A549 (cell line): Measurements from ENCODE around the gene KATNBL1. TPM values are rescaled to one million over a fixed set of nuclear protein-coding genes. Genes with fewer than 3 reads are reported as not detected.
A peak's percentile ranks its signal among the peaks of the same experiment; 100 is the strongest.

Experiments used
- ATAC-seq, 2 experiments: fragments of 200-7000 bp in 1 of 2; fragments of >200 bp in 1 of 2; cut with Nextera tagmentation in 1 of 2; cut with Tn5 transposase in 1 of 2; 3 replicates each; pipeline versions ENCODE4 v1.8.0 to v1.9.1; 2018 to 2020; ENCODE audit warnings: mild to moderate bottlenecking in 1 of 2, moderate library complexity in 1 of 2
- CTCF ChIA-PET: fragments of 300-600 bp; sonication (Branson Sonifier 250); formaldehyde crosslinking; extraction: SDS; loops from one replicate; lab custom pipeline; 2021; ENCODE audit warnings: antibody characterized with exemption, inconsistent platforms; lab: Yijun Ruan, JAX
- POLR2A ChIA-PET: fragments of 350-600 bp; formaldehyde crosslinking; extraction: SDS; loops from one replicate; lab custom pipeline; 2021; ENCODE audit warnings: antibody characterized with exemption, inconsistent platforms; lab: Yijun Ruan, JAX
- DNase-seq, 2 experiments: peaks; one replicate each; pipeline versions ENCODE4 v3.0.0 to v3.0.0-alpha.2; 2011 to 2016; ENCODE audit warnings: low read depth in 1 of 2, low spot score in 1 of 2
- FAIRE-seq: peaks from 2 replicates; lab custom pipeline; 2011; peaks lifted over from hg19 to GRCh38; lab: Jason Lieb, UNC
- H3K27ac ChIP-seq, 2 experiments: fragments of >200 bp; sonication (Bioruptor Twin); formaldehyde crosslinking; 3 replicates each; pipeline ENCODE4 v1.5.1; 2016 to 2017
- H3K4me1 ChIP-seq: fragments of >200 bp; sonication (Bioruptor Twin); formaldehyde crosslinking; 3 replicates; pipeline ENCODE4 v1.6.1; 2016
- H3K4me2 ChIP-seq: fragments of >200 bp; sonication (Bioruptor Twin); formaldehyde crosslinking; 3 replicates; pipeline ENCODE4 v1.6.1; 2016
- H3K4me3 ChIP-seq: fragments of >200 bp; sonication (Bioruptor Twin); formaldehyde crosslinking; 3 replicates; pipeline ENCODE4 v1.5.1; 2016
- H3K9me3 ChIP-seq: fragments of >200 bp; sonication (Bioruptor Twin); formaldehyde crosslinking; 3 replicates; pipeline ENCODE4 v1.6.1; 2016
- BHLHE40 ChIP-seq: IDR thresholded peaks from 2 replicates; pipeline ENCODE4 v1.6.1; 2012; ENCODE audit warnings: low read depth, low read length, inconsistent platforms
- CEBPB ChIP-seq, 2 experiments: fragments of >200 bp in 1 of 2; sonication (Bioruptor Twin) in 1 of 2; formaldehyde crosslinking in 1 of 2; IDR thresholded peaks; 2 replicates each; pipeline ENCODE4 v1.6.1; 2012 to 2016
- CHD4 ChIP-seq: fragments of 200-600 bp; sonication (generic); IDR thresholded peaks from 2 replicates; pipeline ENCODE4 v1.6.1; 2016; ENCODE audit warnings: antibody characterized with exemption, mild to moderate bottlenecking, borderline replicate concordance
- EP300 ChIP-seq, 2 experiments: fragments of >200 bp; sonication (Bioruptor Twin); formaldehyde crosslinking; IDR thresholded peaks; 2 replicates in 1 of 2; 3 replicates in 1 of 2; pipeline ENCODE4 v1.6.1; 2016 to 2017
- FOSL2 ChIP-seq, 2 experiments: fragments of 450-650 bp in 1 of 2; fragments of >200 bp in 1 of 2; sonication (Bioruptor Twin) in 1 of 2; formaldehyde crosslinking; IDR thresholded peaks; 2 replicates each; pipeline versions ENCODE4 v1.5.0 to v1.6.1; 2016 to 2020; ENCODE audit warnings: mild to moderate bottlenecking in 1 of 2, moderate library complexity in 1 of 2
- GATA3 ChIP-seq: IDR thresholded peaks from 2 replicates; pipeline ENCODE4 v1.6.1; 2012; ENCODE audit warnings: borderline replicate concordance
- HEYL ChIP-seq: fragments of 250-450 bp; sonication (Bioruptor Pico); IDR thresholded peaks from 2 replicates; pipeline ENCODE4 v1.8.0; 2021; ENCODE audit warnings: mild to moderate bottlenecking, moderate library complexity
- JUNB ChIP-seq: fragments of >200 bp; sonication (Bioruptor Twin); formaldehyde crosslinking; IDR thresholded peaks from 2 replicates; pipeline ENCODE4 v1.6.1; 2016
- MAZ ChIP-seq: fragments of 150-350 bp; IDR thresholded peaks from 2 replicates; pipeline ENCODE4 v1.6.1; 2014; ENCODE audit warnings: antibody characterized with exemption, low read depth, low read length, borderline replicate concordance
- NR3C1 ChIP-seq: fragments of >200 bp; sonication (Bioruptor Twin); formaldehyde crosslinking; IDR thresholded peaks from 3 replicates; pipeline ENCODE4 v1.6.1; 2017
- RAD21 ChIP-seq, 2 experiments: fragments of >200 bp in 1 of 2; sonication (Bioruptor Twin) in 1 of 2; formaldehyde crosslinking in 1 of 2; IDR thresholded peaks in 1 of 2; conservative IDR thresholded peaks in 1 of 2; 2 replicates in 1 of 2; 3 replicates in 1 of 2; pipeline ENCODE4 v1.6.1; 2012 to 2018; ENCODE audit warnings: inconsistent platforms in 1 of 2
- RNF2 ChIP-seq: fragments of 200-600 bp; sonication (generic); IDR thresholded peaks from 2 replicates; pipeline ENCODE4 v1.6.1; 2016; ENCODE audit warnings: low read depth, mild to moderate bottlenecking, antibody characterized with exemption, moderate library complexity, borderline replicate concordance
- SMC3 ChIP-seq: fragments of >200 bp; sonication (Bioruptor Twin); formaldehyde crosslinking; IDR thresholded peaks from 3 replicates; pipeline ENCODE4 v1.6.1; 2018; ENCODE audit warnings: inconsistent platforms
- ZC3H11A ChIP-seq: fragments of 450-650 bp; IDR thresholded peaks from 2 replicates; pipeline ENCODE4 v1.6.1; 2014; ENCODE audit warnings: antibody characterized with exemption, mild to moderate bottlenecking
- WGBS: methylation state at CpG from one replicate; pipeline ENCODE4 v1.1.6; 2017; ENCODE audit errors: missing lambda C conversion rate; 5-methylcytosine and 5-hydroxymethylcytosine counted together
- polyA plus RNA-seq, 4 experiments: library from polyadenylated mRNA; depleted of rRNA in 3 of 4; stranded (reverse); fragments of >200 nt; fragmentation: RNase III in 1 of 4; extraction: RNeasy Plus Mini Kit Qiagen cat#74134 plus additional on column Dnase treatment in 1 of 4; gene quantifications; 2 replicates in 3 of 4; 3 replicates in 1 of 4; pipeline ENCODE4 v1.2.3, GENCODE V29; 2011 to 2017
- TF ChIP-seq, protein P1 (sequence below): IDR thresholded peaks from 2 replicates; pipeline ENCODE4 v1.6.1; 2012
- TF ChIP-seq, protein P2 (sequence below): fragments of 200-600 bp; sonication (generic); IDR thresholded peaks from 2 replicates; pipeline ENCODE4 v1.6.1; 2016; ENCODE audit warnings: antibody characterized with exemption, mild to moderate bottlenecking, moderate library complexity
- TF ChIP-seq, protein P3 (sequence below): fragments of 250-450 bp; sonication (Bioruptor Pico); IDR thresholded peaks from 2 replicates; pipeline ENCODE4 v1.5.0; 2020; ENCODE audit warnings: low read depth, mild to moderate bottlenecking, moderate library complexity

The KATNBL1 gene
- polyA plus RNA-seq, 2 of the 4 experiments (the other 2 are of a cell fraction) = 35.2 to 75.8 TPM

DNA sequence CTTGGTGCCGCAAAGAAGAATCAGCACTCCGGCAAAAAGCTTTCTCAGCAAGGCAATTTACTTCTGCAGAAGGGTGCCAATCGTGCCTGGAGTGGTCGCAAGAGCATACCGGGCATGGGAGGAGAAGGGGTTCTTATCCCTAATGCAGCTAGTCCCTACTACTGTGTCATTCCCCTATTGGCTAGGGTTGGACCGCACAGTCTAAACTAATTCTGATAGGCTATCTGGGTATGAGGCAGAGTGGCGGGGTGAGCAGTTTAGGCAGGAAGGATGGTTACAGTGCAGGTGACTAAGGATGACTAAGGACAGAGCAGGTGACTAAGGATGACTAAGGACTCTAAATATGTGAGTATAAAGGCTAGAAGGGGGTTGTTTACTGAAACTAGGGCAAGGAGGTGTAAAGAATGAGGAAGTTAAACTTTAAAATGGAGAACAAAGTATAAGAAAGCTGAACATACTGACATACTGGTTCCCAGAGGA is 55.1 kb downstream of the KATNBL1 start (continued):
- no peak for TF ChIP-seq BHLHE40
- TF ChIP-seq, protein P1, sequence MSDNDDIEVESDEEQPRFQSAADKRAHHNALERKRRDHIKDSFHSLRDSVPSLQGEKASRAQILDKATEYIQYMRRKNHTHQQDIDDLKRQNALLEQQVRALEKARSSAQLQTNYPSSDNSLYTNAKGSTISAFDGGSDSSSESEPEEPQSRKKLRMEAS = peak; percentile 43; the same call in 1 of the 2 replicates
- no peak for TF ChIP-seq HEYL
- no peak for TF ChIP-seq NR3C1
- no peak for TF ChIP-seq RAD21 (conservative IDR thresholded peaks at IDR 0.05 in 1 of 2, IDR thresholded peaks at IDR 0.05 in 1 of 2)

DNA sequence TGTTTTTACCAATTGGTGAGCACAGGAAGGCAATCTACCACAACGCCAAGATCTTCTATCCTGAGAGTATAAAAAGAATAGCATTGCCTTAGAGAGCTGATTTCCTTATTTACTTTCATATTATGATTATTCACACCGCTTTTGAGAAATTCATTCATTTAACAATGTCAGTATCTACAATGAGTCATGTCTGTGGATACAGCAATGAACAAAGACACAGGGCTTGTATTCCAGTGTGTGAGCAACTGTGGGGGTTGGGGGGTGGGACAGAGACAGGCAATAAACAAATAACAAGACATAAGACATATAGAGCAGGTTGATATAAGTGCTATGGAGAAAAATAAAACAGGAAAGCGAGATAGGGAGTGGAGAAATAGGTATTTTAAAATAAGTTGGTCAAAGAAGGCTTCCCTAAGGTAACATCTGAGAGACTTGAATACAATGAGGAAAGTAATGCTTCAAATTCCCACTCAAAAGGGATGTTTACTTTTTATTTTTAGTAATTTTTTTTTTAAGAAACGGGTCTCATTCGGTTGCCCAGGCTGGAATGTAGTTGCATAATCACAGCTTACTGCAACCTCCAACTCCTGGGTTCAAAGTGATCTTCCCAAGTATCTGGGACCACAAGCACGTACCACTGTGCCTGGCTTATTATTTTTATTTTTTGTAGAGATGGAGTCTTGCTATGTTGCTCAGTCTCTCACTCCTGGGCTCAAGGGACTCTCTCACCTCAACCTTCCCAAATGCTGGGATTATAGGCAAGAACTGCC is 62.3 kb downstream of the KATNBL1 start:
- DNase-seq (peak; percentile 35 to 79), ATAC-seq (peak; percentile 66 to 84; a peak in 5 of 6 replicates), FAIRE-seq (peak; percentile 51)
- CTCF ChIA-PET = interaction anchor here (0.8 to 2.0 kb wide), 5 partner anchors 9 to 336 kb away, joined by 3 to 5 read pairs (median 4); partner anchors contain the start of gene KATNBL1
- POLR2A ChIA-PET = interaction anchor here (0.6 kb wide), 1 partner anchor 18 kb away, joined by 3 read pairs; no protein-coding TSS in a partner anchor
- Histone ChIP-seq H3K4me1 (peaks cover 20% of the 10 kb centered on the region), H3K27ac (peak overlapping the region; percentile 33 to 45; a peak in 4 of 6 replicates), H3K4me3 (no peak overlapping the region; the same call in 2 of the 3 replicates), H3K9me3 (no peaks in the 10 kb centered on the region)
- TF ChIP-seq, protein P2, sequence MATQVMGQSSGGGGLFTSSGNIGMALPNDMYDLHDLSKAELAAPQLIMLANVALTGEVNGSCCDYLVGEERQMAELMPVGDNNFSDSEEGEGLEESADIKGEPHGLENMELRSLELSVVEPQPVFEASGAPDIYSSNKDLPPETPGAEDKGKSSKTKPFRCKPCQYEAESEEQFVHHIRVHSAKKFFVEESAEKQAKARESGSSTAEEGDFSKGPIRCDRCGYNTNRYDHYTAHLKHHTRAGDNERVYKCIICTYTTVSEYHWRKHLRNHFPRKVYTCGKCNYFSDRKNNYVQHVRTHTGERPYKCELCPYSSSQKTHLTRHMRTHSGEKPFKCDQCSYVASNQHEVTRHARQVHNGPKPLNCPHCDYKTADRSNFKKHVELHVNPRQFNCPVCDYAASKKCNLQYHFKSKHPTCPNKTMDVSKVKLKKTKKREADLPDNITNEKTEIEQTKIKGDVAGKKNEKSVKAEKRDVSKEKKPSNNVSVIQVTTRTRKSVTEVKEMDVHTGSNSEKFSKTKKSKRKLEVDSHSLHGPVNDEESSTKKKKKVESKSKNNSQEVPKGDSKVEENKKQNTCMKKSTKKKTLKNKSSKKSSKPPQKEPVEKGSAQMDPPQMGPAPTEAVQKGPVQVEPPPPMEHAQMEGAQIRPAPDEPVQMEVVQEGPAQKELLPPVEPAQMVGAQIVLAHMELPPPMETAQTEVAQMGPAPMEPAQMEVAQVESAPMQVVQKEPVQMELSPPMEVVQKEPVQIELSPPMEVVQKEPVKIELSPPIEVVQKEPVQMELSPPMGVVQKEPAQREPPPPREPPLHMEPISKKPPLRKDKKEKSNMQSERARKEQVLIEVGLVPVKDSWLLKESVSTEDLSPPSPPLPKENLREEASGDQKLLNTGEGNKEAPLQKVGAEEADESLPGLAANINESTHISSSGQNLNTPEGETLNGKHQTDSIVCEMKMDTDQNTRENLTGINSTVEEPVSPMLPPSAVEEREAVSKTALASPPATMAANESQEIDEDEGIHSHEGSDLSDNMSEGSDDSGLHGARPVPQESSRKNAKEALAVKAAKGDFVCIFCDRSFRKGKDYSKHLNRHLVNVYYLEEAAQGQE = no peak
- 0 out of 5 replicates have a peak, but pooled peaks of 1 of the 2 experiments have one; percentile 2 for TF ChIP-seq RAD21 (conservative IDR thresholded peaks at IDR 0.05 in 1 of 2, IDR thresholded peaks at IDR 0.05 in 1 of 2)
- no peak for TF ChIP-seq RNF2
- TF ChIP-seq MAZ = no peak
- TF ChIP-seq ZC3H11A = no peak
- peak; percentile 36 to 46; a peak in 1 of 4 replicates for TF ChIP-seq CEBPB (IDR thresholded peaks at IDR 0.05)
- TF ChIP-seq FOSL2 (IDR thresholded peaks at IDR 0.05) = peak; percentile 34; the same call in 1 of the 2 replicates
- peak; percentile 75 for TF ChIP-seq FOSL2 (CRISPR knock-in tag; IDR thresholded peaks at IDR 0.05)
- TF ChIP-seq CHD4 = no peak
- TF ChIP-seq JUNB = peak; percentile 44
- no peak for TF ChIP-seq SMC3
- no peak; the same call in 1 of the 2 replicates for TF ChIP-seq GATA3
- TF ChIP-seq, all 56 proteins: peak for 4
- H3K4me2 ChIP-seq = peak overlapping the region; percentile 65
- 35% methylated on average over 6 of the region's 6 CpGs for WGBS

DNA sequence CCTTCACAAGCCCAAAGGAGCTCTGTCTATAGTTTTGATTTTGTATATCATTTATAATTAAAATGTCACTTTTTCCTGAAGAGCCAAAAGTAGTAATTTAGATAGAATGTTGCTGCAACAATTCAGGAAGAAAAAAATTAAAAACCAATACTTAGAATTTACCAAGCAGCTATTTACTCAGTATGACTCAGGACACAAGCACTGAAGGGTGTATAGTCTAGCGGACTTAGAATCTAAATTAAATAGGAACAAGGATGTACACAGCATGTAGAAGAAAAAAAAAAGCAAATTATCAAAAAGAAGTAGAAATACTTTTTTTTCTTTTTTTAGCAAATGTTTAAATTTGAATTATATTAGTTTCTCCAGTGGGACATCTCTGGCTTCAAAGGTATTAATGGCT is 76.4 kb downstream of the KATNBL1 start:
- no peaks in the 10 kb centered on the region for H3K9me3 ChIP-seq
- H3K27ac ChIP-seq = no peak overlapping the region
- H3K4me2 ChIP-seq = peak overlapping the region; percentile 43
- DNase-seq (peak in 1 of 2 experiments; percentile 32), ATAC-seq (peak in 1 of 2 experiments; percentile 53; a peak in 2 of 6 replicates), FAIRE-seq (no peak)
- H3K4me3 ChIP-seq = no peak overlapping the region
- peaks cover 15% of the 10 kb centered on the region for H3K4me1 ChIP-seq
- ChIA-PET CTCF (interaction anchor here (0.6 to 1.0 kb wide), 3 partner anchors 13 to 23 kb away, joined by 3 to 4 read pairs (median 3); no protein-coding TSS in a partner anchor), POLR2A (no interaction called here)
- TF ChIP-seq, protein P3, sequence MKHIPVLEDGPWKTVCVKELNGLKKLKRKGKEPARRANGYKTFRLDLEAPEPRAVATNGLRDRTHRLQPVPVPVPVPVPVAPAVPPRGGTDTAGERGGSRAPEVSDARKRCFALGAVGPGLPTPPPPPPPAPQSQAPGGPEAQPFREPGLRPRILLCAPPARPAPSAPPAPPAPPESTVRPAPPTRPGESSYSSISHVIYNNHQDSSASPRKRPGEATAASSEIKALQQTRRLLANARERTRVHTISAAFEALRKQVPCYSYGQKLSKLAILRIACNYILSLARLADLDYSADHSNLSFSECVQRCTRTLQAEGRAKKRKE = no peak
- TF ChIP-seq EP300 (IDR thresholded peaks at IDR 0.05) (no peak), FOSL2 (IDR thresholded peaks at IDR 0.05) (no peak), FOSL2 (CRISPR knock-in tag; IDR thresholded peaks at IDR 0.05) (0 out of 2 replicates have a peak, but pooled peaks have one; percentile 15)
- WGBS = 22% methylated on average over 1 of the region's 1 CpG
